Endothelial cell of umbilical vein (primary cell): ENCODE data around the gene GALT. TPM values are rescaled to one million over a fixed set of nuclear protein-coding genes. Genes with fewer than 3 reads are reported as not detected.

Experiments
- BruUV-seq: library from RNA; stranded (reverse); fragments of 400-500 nt; replicated peaks from 2 replicates; lab custom pipeline; 2021; lab: Mats Ljungman, UMichigan
- CTCF ChIA-PET: fragments of 300-600, 350-600 bp; sonication (Branson Sonifier 250); formaldehyde crosslinking; loops from one replicate; lab custom pipeline; 2021; ENCODE audit warnings: antibody characterized with exemption, inconsistent platforms; lab: Charles Lee
- POLR2A ChIA-PET: fragments of 300-600, 350-600 bp; sonication (Branson Sonifier 250); formaldehyde crosslinking; loops from one replicate; lab custom pipeline; 2021; ENCODE audit warnings: antibody characterized with exemption, inconsistent platforms; lab: Charles Lee
- DNase-seq: peaks from one replicate; pipeline ENCODE4 v3.0.0-alpha.2; 2011; ENCODE audit warnings: low read depth, low spot score
- FAIRE-seq: peaks from 2 replicates; lab custom pipeline; 2011; peaks lifted over from hg19 to GRCh38; lab: Jason Lieb, UNC
- H2AFZ ChIP-seq: 2 replicates; pipeline ENCODE4 v1.6.0; 2012; ENCODE audit warnings: low read depth, low read length, control low read depth, inconsistent platforms
- H3K27ac ChIP-seq: 2 replicates; pipeline ENCODE4 v1.5.1; 2011; ENCODE audit warnings: low read depth, mild to moderate bottlenecking, control low read depth, low read length, moderate library complexity; ENCODE audit not compliant: insufficient read depth
- H3K27me3 ChIP-seq, 2 experiments: 2 replicates each; pipeline versions ENCODE4 v1.6.0 to v1.6.1; 2011; ENCODE audit warnings: low read length in 2 of 2, mixed read lengths in 1 of 2; ENCODE audit not compliant: control insufficient read depth in 2 of 2, insufficient read depth in 2 of 2
- H3K36me3 ChIP-seq, 2 experiments: 2 replicates in 1 of 2; 3 replicates in 1 of 2; pipeline ENCODE4 v1.5.1; 2011; ENCODE audit warnings: low read length in 2 of 2, mild to moderate bottlenecking in 1 of 2, moderate library complexity in 1 of 2; ENCODE audit not compliant: control insufficient read depth in 2 of 2, insufficient read depth in 2 of 2; ENCODE audit errors: extremely low read depth in 1 of 2
- H3K4me1 ChIP-seq: 3 replicates; pipeline ENCODE4 v1.5.1; 2011; ENCODE audit warnings: mild to moderate bottlenecking, low read length; ENCODE audit not compliant: control insufficient read depth, insufficient read depth; ENCODE audit errors: extremely low read depth
- H3K4me2 ChIP-seq: 2 replicates; pipeline ENCODE4 v1.6.1; 2011; ENCODE audit warnings: low read length, control low read depth, mixed read lengths; ENCODE audit not compliant: insufficient read depth
- H3K4me3 ChIP-seq, 3 experiments: fragments of 200-600 bp in 1 of 3; sonication (generic), shearing (Covaris generic) in 1 of 3; replicated peaks in 1 of 3; 2 replicates each; pipeline ENCODE4 v1.5.1; 2011 to 2016; ENCODE audit warnings: control low read depth in 3 of 3, low read length in 3 of 3, mild to moderate bottlenecking in 2 of 3, inconsistent platforms in 1 of 3, low read depth in 1 of 3, moderate library complexity in 1 of 3; ENCODE audit not compliant: insufficient read depth in 1 of 3
- H3K79me2 ChIP-seq: 2 replicates; pipeline ENCODE4 v1.6.0; 2012; ENCODE audit warnings: low read length, inconsistent platforms; ENCODE audit not compliant: control insufficient read depth, insufficient read depth
- H3K9ac ChIP-seq: replicated peaks from 2 replicates; pipeline ENCODE3; 2011; ENCODE audit warnings: low read length, control low read depth; ENCODE audit not compliant: insufficient read depth; ENCODE audit errors: extremely low read depth
- H3K9me1 ChIP-seq: replicated peaks from 3 replicates; pipeline ENCODE4 v1.6.0; 2011; ENCODE audit warnings: mild to moderate bottlenecking, low read length; ENCODE audit not compliant: control insufficient read depth, insufficient read depth; ENCODE audit errors: extremely low read depth
- H3K9me3 ChIP-seq: replicated peaks from 2 replicates; pipeline ENCODE4 v1.5.1; 2012; ENCODE audit warnings: low read length, inconsistent platforms; ENCODE audit not compliant: control insufficient read depth, insufficient read depth
- H4K20me1 ChIP-seq: replicated peaks from 2 replicates; pipeline ENCODE3; 2011; ENCODE audit warnings: mild to moderate bottlenecking, low read length; ENCODE audit not compliant: control insufficient read depth, insufficient read depth; ENCODE audit errors: extremely low read depth
- EZH2 ChIP-seq: IDR thresholded peaks from 2 replicates; pipeline ENCODE4 v1.6.1; 2012; ENCODE audit warnings: borderline replicate concordance, low read depth, mild to moderate bottlenecking, moderate library complexity, low read length, inconsistent platforms; ENCODE audit not compliant: severe bottlenecking
- FOS ChIP-seq: IDR thresholded peaks from 2 replicates; pipeline ENCODE4 v1.6.1; 2011; ENCODE audit warnings: mild to moderate bottlenecking, low read length, moderate library complexity, borderline replicate concordance; ENCODE audit not compliant: insufficient read depth
- GATA2 ChIP-seq: IDR thresholded peaks from 2 replicates; pipeline ENCODE4 v1.7.0; 2011; ENCODE audit warnings: low read depth, mild to moderate bottlenecking, moderate library complexity, mixed read lengths, low read length; ENCODE audit not compliant: insufficient read length, insufficient read depth
- JUN ChIP-seq: IDR thresholded peaks from 2 replicates; pipeline ENCODE4 v1.6.1; 2011; ENCODE audit warnings: borderline replicate concordance, low read depth; ENCODE audit not compliant: insufficient read length, insufficient read depth
- MYC ChIP-seq: IDR thresholded peaks from one replicate; pipeline ENCODE4 v1.6.1; 2011; ENCODE audit warnings: mild to moderate bottlenecking, low read depth, low read length
- POLR2A ChIP-seq: IDR thresholded peaks from 2 replicates; pipeline ENCODE4 v1.6.1; 2012; ENCODE audit warnings: low read depth, mild to moderate bottlenecking, control low read depth, low read length
- POLR2AphosphoS5 ChIP-seq: IDR thresholded peaks from 2 replicates; pipeline ENCODE4 v1.6.1; 2012; ENCODE audit warnings: low read depth, mild to moderate bottlenecking, control low read depth, low read length, moderate library complexity; ENCODE audit not compliant: insufficient read depth
- dilution Hi-C: fragments of 300-500 bp; cut with MboI; formaldehyde crosslinking; loops from one replicate; pipeline ENCODE4 v1.15.0; 2019; ENCODE audit warnings: low sequenced_read_pairs; ENCODE audit not compliant: extremely low pct_ligation_motif_present
- intact Hi-C: fragments of 100-400 bp; cut with micrococcal nuclease; formaldehyde crosslinking; loops from one replicate; pipeline ENCODE4 v1.10.0; 2022
- polyA plus RNA-seq, 4 experiments: library from polyadenylated mRNA; depleted of rRNA in 3 of 4; stranded (reverse) in 3 of 4; unstranded in 1 of 4; fragments of >200 nt; gene quantifications; 2 replicates each; pipeline versions ENCODE4 v1.2.1 to v1.2.3, GENCODE V29; 2011 to 2012; ENCODE audit warnings: missing spikeins in 1 of 4
- total RNA-seq: library from RNA; stranded (reverse); gene quantifications from 2 replicates; pipeline ENCODE4 v1.2.3, GENCODE V29; 2021
- TF ChIP-seq, protein P1 (sequence below): IDR thresholded peaks from 2 replicates; pipeline ENCODE4 v1.6.1; 2011; ENCODE audit not compliant: insufficient read depth, insufficient read length
- TF ChIP-seq, protein P2 (sequence below), 2 donors: IDR thresholded peaks; 1 replicate in 1 of 2; 2 replicates in 1 of 2; pipeline ENCODE4 v1.5.1; 2011; ENCODE audit warnings: low read length in 2 of 2, mild to moderate bottlenecking in 2 of 2, moderate library complexity in 2 of 2, control low read depth in 1 of 2, inconsistent platforms in 1 of 2, low read depth in 1 of 2; ENCODE audit not compliant: insufficient read depth in 1 of 2; ENCODE audit errors: extremely low read depth in 1 of 2

The GALT gene
- total and polyA plus RNA-seq, 2 donors (not counting 3 experiments of a cell fraction or from before 2014, with no cell fraction given) = 36.6 to 58.5 TPM

DNA sequence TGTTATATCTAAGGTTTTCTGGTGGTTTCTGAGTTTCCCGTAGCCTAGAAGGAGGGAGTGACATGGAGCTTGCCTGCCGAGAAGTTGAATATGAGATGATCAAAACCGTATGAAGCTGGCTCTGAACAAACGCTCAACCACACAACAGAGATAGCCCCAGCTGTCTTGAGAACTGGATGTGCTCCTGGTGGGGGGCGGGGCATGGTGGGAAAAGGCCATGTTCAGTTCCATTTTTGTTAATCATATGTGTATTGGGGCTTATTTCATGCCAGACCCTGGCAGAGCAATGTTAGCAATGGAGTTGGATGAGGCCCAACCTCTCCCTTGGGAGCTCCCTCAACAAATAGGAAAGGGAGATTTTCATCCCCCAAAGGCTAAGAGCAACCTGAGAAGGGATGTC is 39.8 kb downstream of the GALT start:
- no peaks in the 10 kb centered on the region for H3K4me1 ChIP-seq
- TF ChIP-seq MYC = no peak
- intact Hi-C loops (no loop called here), dilution Hi-C loops (no loop called here)
- no peak overlapping the region for H3K4me2 ChIP-seq
- no peak overlapping the region for H3K4me3 ChIP-seq
- no peaks in the 10 kb centered on the region for H3K36me3 ChIP-seq
- no peaks in the 10 kb centered on the region for H3K79me2 ChIP-seq
- H3K27ac ChIP-seq = no peak overlapping the region
- DNase-seq (no peak), FAIRE-seq (no peak)
- peaks cover 4 to 7% of the 10 kb centered on the region in 2 experiments for H3K27me3 ChIP-seq
- H3K9ac ChIP-seq = no peak overlapping the region
- POLR2A ChIA-PET = no interaction called here
- H3K9me1 ChIP-seq = no peaks in the 10 kb centered on the region
- CTCF ChIA-PET = interaction anchor here (1.8 to 3.5 kb wide), 2 partner anchors 15 to 16 kb away, joined by 7 to 17 read pairs; no protein-coding TSS in a partner anchor
- BruUV-seq = no TSS peak
- H2AFZ ChIP-seq = no peak overlapping the region
- no peaks in the 10 kb centered on the region for H3K9me3 ChIP-seq
- H4K20me1 ChIP-seq = no peaks in the 10 kb centered on the region

DNA sequence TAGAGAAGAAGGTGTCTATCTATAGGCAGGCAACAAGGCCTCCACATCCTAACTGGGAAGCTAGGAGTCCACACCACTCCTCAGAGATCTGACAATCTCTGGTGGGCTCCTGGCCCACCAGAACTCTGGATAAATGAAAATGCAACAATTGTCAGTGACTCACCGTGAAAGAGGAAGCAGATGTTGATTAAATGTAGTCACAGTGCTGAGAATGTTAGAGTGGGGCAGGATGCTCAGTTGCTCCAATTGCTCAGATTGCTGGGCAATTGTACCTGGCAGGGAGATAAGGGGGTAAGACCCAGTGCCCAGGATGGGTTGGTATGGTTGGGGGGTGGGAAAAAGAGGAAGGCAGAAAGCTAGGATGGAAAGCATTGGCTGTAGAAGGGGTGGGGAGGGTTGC is 40.3 kb downstream of the GALT start:
- H3K4me2 ChIP-seq = no peak overlapping the region
- no TSS peak for BruUV-seq
- H2AFZ ChIP-seq = no peak overlapping the region
- CTCF ChIA-PET = interaction anchor here (1.8 to 3.5 kb wide), 2 partner anchors 14 to 16 kb away, joined by 7 to 17 read pairs; no protein-coding TSS in a partner anchor
- POLR2A ChIA-PET = no interaction called here
- H3K27ac ChIP-seq = no peak overlapping the region
- no peaks in the 10 kb centered on the region for H3K4me1 ChIP-seq
- no peaks in the 10 kb centered on the region for H3K36me3 ChIP-seq
- no peaks in the 10 kb centered on the region for H3K9me1 ChIP-seq
- no peak overlapping the region for H3K4me3 ChIP-seq
- no peaks in the 10 kb centered on the region for H3K9me3 ChIP-seq
- H3K27me3 ChIP-seq = peaks cover 4 to 7% of the 10 kb centered on the region in 2 experiments
- H3K9ac ChIP-seq = no peak overlapping the region
- H4K20me1 ChIP-seq = no peaks in the 10 kb centered on the region
- intact Hi-C loops (no loop called here), dilution Hi-C loops (no loop called here)
- DNase-seq (no peak), FAIRE-seq (no peak)
- H3K79me2 ChIP-seq = no peaks in the 10 kb centered on the region
- TF ChIP-seq, protein P1, sequence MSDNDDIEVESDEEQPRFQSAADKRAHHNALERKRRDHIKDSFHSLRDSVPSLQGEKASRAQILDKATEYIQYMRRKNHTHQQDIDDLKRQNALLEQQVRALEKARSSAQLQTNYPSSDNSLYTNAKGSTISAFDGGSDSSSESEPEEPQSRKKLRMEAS = no peak
- TF ChIP-seq EZH2 (no peak), POLR2AphosphoS5 (no peak), POLR2A (no peak), JUN (no peak), GATA2 (no peak), MYC (no peak), FOS (no peak)
- TF ChIP-seq, protein P2, sequence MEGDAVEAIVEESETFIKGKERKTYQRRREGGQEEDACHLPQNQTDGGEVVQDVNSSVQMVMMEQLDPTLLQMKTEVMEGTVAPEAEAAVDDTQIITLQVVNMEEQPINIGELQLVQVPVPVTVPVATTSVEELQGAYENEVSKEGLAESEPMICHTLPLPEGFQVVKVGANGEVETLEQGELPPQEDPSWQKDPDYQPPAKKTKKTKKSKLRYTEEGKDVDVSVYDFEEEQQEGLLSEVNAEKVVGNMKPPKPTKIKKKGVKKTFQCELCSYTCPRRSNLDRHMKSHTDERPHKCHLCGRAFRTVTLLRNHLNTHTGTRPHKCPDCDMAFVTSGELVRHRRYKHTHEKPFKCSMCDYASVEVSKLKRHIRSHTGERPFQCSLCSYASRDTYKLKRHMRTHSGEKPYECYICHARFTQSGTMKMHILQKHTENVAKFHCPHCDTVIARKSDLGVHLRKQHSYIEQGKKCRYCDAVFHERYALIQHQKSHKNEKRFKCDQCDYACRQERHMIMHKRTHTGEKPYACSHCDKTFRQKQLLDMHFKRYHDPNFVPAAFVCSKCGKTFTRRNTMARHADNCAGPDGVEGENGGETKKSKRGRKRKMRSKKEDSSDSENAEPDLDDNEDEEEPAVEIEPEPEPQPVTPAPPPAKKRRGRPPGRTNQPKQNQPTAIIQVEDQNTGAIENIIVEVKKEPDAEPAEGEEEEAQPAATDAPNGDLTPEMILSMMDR (IDR thresholded peaks at IDR 0.05; ENCODE audit: extremely low read depth in 1 of 2, insufficient read depth in 1 of 2, low read depth in 1 of 2, low read length in 2 of 2) = no peak
